Neutrophil (primary cell): ENCODE data around the gene GFOD1.

ENCODE experiments used
- H3K27ac ChIP-seq: fragments of 200-600 bp; sonication (generic); 2 replicates; pipeline ENCODE4 v1.5.1; 2016; ENCODE audit warnings: mild to moderate bottlenecking, moderate library complexity
- H3K27me3 ChIP-seq: fragments of 200-600 bp; sonication (generic); 2 replicates; pipeline ENCODE4 v1.6.0; 2016; ENCODE audit warnings: mild to moderate bottlenecking
- H3K36me3 ChIP-seq: fragments of 200-600 bp; sonication (generic); 2 replicates; pipeline ENCODE4 v1.5.1; 2017
- H3K4me1 ChIP-seq, 2 experiments: fragments of 200-600 bp in 1 of 2; sonication (generic) in 1 of 2; 1 replicate in 1 of 2; 2 replicates in 1 of 2; pipeline versions ENCODE4 v1.5.1 to v1.6.1; 2013 to 2016; ENCODE audit warnings: low read depth in 1 of 2, low read length in 1 of 2, mild to moderate bottlenecking in 1 of 2, moderate library complexity in 1 of 2; ENCODE audit not compliant: control insufficient read depth in 1 of 2, insufficient read depth in 1 of 2
- H3K4me3 ChIP-seq, 2 experiments: fragments of 200-600 bp in 1 of 2; sonication (generic) in 1 of 2; 1 replicate in 1 of 2; 2 replicates in 1 of 2; pipeline ENCODE4 v1.5.1; 2013 to 2016; ENCODE audit warnings: low read depth in 1 of 2, low read length in 1 of 2, mild to moderate bottlenecking in 1 of 2, moderate library complexity in 1 of 2
- H3K9me3 ChIP-seq: fragments of 200-600 bp; sonication (generic); 2 replicates; pipeline ENCODE4 v1.5.1; 2016
- TF ChIP-seq, protein P1 (sequence below): fragments of 200-600 bp; sonication (generic); IDR thresholded peaks from 2 replicates; pipeline ENCODE4 v1.5.1; 2016; ENCODE audit warnings: antibody characterized with exemption

GFOD1 gene

DNA sequence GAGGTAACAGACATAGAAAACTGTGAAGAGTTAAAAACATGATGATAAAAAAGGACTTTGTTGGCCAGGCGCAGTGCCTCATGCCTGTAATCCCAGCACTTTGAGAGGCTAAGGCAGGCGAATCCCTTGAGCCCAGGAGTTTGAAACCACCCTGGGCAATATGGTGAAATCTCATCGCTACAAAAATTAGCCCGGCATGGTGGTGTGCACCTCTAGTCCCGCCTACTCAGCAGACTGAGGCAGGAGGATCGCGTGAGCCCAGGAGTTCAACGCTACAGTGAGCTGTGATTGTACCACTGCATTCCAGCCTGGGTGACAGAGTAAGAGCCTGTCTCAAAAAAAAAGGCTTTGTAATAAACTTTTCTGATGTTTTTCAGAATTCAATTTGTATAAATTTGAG is 60.1 kb downstream of the GFOD1 start:
- peak overlapping the region; percentile 78 for H3K27ac ChIP-seq
- no peaks in the 10 kb centered on the region for H3K36me3 ChIP-seq
- no peaks in the 10 kb centered on the region for H3K9me3 ChIP-seq
- TF ChIP-seq, protein P1, sequence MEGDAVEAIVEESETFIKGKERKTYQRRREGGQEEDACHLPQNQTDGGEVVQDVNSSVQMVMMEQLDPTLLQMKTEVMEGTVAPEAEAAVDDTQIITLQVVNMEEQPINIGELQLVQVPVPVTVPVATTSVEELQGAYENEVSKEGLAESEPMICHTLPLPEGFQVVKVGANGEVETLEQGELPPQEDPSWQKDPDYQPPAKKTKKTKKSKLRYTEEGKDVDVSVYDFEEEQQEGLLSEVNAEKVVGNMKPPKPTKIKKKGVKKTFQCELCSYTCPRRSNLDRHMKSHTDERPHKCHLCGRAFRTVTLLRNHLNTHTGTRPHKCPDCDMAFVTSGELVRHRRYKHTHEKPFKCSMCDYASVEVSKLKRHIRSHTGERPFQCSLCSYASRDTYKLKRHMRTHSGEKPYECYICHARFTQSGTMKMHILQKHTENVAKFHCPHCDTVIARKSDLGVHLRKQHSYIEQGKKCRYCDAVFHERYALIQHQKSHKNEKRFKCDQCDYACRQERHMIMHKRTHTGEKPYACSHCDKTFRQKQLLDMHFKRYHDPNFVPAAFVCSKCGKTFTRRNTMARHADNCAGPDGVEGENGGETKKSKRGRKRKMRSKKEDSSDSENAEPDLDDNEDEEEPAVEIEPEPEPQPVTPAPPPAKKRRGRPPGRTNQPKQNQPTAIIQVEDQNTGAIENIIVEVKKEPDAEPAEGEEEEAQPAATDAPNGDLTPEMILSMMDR: no peak
- H3K27me3 ChIP-seq: no peaks in the 10 kb centered on the region
- H3K4me3 ChIP-seq: no peak overlapping the region
- H3K4me1 ChIP-seq: peaks cover 19 to 36% of the 10 kb centered on the region in 2 experiments

DNA sequence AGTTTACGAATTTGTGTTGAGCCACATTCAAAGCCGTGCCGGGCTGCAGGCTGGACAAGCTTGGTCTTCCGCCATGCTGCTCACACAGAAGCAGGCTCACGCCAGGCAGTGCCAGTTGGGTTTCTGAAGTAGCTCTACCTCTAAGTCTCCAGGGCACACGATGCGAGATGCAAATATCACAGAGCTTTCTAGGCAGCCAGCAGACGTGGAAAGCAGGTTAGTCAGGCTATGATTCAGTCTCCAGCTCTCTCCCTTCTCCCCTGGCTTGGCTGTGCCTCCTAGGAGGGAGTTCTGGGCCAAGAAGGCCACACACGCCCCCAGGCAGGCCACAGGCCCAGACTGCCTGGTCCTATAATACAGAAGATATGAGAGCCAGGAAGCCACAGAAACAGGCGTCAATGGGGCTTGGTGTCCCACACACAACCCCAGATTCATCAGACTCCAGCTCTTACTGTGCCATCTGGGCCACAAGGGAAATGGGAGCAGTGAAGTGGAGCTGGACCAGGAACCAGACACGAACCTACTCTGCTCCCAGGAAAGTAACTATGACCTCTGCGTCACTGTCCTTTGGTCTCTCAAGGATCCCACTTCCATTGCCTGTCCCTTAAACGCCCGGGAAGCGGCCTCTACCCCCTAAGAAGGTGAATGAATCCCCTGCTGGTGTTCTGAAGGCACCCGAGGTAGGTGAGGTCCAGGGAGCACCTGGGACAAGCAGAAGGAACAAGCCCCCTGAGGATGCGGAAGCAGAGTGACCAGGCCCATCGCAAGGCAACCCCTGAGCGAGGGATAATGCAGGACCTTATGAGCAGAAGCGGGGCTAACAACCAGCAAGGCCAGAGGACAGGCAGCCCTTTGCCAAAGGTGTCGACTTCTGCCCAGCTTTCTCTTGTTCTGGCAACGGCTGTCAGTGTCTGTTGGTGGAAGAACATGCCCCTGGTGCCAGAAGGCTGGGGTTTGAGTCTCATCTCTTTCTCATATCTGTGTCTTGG is 61.2 kb downstream of the GFOD1 start:
- Histone ChIP-seq H3K27ac (no peak overlapping the region), H3K36me3 (no peaks in the 10 kb centered on the region), H3K9me3 (no peaks in the 10 kb centered on the region), H3K27me3 (no peaks in the 10 kb centered on the region), H3K4me1 (peaks cover 16 to 35% of the 10 kb centered on the region in 2 experiments), H3K4me3 (no peak overlapping the region)
- TF ChIP-seq, protein P1: no peak

DNA sequence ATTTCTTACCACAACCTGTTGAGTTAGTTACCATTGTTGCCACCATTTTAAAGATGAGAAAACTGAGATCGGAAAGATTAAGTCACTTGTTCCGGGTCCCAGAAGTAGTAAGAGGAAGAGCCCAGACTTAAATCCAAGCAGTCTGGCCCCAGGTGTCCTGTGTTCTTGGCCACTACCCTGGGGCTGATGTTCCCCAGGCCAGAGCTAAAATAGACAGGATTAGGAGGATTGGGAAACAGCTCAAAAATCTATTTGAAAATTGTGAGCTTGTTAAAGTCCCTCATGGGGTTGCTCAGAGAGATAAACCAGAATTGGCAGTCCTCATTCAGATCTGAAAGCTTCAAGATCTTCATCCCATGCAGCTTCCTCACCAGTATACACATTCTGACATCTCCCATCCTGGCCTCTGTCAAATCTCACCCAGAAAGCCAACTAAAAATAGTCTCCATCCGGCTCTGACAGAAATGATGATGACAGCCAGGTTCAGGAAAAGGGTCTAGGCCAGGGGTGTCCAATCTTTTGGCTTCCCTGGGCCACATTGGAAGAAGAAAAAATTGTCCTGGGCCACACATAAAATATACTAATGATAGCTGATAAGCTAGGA is 62.0 kb downstream of the GFOD1 start:
- no peaks in the 10 kb centered on the region for H3K27me3 ChIP-seq
- TF ChIP-seq, protein P1: no peak
- no peak overlapping the region for H3K27ac ChIP-seq
- no peaks in the 10 kb centered on the region for H3K9me3 ChIP-seq
- no peaks in the 10 kb centered on the region for H3K36me3 ChIP-seq
- peaks cover 16 to 35% of the 10 kb centered on the region in 2 experiments for H3K4me1 ChIP-seq
- no peak overlapping the region for H3K4me3 ChIP-seq

DNA sequence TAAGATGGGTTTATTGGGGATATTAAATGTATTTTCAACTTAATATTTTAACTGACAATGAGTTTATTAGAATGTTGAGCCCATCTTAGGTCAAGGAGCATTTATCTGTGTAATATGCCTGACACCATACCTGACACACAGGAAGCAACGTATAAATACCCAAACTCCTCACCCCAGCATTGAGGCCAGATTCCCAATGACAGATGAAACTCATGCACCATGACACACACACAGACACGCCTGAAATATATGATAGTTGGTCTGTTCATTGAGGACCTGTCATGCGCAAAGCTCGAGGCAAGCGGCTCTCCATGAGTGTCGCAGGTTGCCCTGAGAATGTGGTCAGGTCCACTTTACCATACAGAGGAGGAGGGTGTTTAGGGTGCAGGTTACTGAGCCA is 64.1 kb downstream of the GFOD1 start:
- H3K9me3 ChIP-seq: no peaks in the 10 kb centered on the region
- no peak overlapping the region for H3K27ac ChIP-seq
- H3K36me3 ChIP-seq: no peaks in the 10 kb centered on the region
- peaks cover 15 to 31% of the 10 kb centered on the region in 2 experiments for H3K4me1 ChIP-seq
- no peaks in the 10 kb centered on the region for H3K27me3 ChIP-seq
- TF ChIP-seq, protein P1: no peak
- no peak overlapping the region for H3K4me3 ChIP-seq

DNA sequence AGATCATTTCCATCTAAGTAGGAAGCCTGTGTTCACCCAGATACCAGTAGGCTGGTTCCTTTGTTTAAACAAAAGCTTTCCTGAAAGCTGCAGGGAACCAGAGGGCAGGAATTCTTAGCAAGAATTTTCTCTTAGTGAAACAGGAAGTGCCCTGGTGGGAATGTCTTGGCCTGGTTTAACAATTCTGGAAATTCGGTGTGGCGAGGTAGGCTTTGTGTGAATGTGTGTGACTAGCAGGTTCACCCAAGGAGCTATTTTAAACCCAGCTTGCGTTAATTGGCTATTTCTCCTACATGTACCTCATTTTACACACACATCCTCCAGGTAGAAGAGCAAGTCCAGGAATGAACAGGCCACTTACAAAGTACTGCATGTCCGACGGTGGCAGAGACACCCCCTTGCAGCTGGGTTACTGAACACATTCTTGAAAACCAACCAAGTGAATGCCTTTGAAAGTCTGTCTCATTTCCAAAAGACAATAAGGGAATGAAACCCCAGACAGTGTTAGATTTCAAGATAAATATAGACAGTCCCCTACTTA is 64.6 kb downstream of the GFOD1 start:
- Histone ChIP-seq H3K27ac (peak overlapping the region; percentile 1), H3K27me3 (no peaks in the 10 kb centered on the region), H3K9me3 (no peaks in the 10 kb centered on the region), H3K36me3 (no peaks in the 10 kb centered on the region), H3K4me3 (no peak overlapping the region), H3K4me1 (peaks cover 10 to 26% of the 10 kb centered on the region in 2 experiments)
- TF ChIP-seq, protein P1: no peak
